ENCODE results near the gene NTRK3.

Gene NTRK3

DNA sequence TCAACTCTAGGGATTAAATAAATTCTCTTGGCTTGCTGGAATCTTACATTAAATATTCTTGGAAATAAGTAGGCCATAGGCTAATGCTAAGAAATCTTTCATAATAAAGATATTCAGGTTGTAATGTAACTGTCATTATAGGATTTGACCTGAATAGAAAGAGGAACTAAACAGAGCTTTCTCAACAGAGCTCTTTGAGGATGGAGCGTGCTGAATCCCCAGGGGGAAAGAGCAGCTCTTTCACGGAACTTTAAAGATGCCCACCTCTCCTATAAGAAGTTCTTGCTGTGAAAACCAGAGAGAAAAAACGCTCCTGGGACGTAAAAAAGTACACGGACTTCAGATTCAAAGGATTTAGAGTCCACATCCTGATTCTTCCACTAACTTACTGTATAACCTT lies 77.9 kb downstream of the NTRK3 start:
- DNase-seq, result no peak

DNA sequence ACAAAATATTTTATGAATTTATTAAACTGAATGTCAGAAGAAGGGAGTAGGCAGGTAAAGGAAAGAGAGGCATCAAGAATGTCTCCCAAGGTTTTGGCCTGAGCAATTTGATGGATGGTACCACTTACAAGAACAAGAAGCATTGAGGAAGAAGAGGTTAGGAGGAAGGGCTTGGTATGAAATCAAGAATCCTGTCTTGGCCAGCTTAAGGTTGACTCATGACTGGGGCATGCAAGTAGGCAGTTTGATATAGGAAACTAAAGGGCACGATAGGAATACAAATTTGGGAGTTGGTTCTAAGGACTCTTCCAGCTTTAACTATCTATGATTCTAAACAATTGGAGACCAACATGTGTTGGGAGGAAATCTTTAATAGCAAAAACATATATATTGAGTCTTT lies 79.1 kb downstream of the NTRK3 start:
- DNase-seq, result no peak

DNA sequence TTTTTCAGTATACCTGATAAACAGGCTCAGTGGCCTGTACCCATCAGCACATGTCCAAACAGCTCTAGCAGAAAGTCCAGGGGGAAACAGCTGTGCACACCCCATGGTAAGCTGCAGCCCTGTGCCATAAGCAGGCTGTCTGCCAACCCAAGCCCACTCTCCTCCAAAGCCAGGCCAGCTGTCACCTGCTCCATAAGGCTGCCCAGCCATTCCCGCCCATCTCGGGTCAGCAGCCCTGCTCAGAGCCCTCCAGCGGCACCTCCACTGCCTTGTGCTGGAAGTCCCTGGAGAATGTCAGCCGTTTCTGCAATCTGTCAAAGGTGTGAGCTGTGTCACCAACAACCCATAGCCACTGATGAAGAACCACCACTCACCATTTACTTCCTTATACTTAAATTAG lies 82.0 kb downstream of the NTRK3 start:
- DNase-seq, result no peak

DNA sequence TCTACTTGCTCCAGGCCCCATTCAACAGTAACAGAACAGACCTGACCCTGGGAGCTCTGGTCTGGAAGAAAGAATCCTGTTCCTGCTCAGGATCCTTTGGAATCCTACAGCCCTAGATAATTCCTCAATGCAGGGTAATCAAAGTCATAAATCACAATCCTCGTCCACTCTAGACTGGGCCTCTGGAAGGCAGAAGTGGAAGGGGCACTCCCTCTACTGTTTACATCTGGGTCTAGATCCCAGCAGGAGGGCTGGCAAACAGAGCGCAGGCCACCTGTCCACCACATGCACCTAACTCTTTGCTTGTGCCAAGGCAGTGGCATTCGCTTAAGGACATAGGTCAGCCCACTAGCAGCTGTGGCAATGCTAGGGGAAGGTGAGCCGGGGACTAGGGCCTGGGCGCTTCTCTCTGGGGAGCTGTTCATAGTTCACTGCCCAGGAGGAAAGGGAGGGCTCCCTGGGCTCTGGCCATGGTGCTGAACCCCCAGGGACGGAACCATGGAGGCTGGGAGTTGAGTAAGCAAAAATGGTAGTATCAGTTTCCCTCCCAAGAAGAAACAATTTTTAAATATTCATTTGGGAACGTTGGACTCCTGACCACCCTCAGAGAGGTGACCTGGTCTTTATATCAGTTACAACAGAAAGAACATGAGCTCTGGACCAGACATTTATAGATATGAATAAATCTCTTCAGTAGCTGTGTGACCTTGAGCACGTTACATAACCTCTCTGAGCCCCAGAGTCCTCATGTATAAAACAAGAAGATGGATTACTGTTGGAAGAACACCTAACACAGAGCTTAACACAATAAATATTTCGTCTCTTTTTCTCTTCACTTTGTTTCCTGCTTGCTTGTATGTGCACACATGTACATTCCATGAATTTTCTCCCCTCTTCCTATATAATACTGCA lies 90.2 kb downstream of the NTRK3 start:
- DNase-seq, result no peak

DNA sequence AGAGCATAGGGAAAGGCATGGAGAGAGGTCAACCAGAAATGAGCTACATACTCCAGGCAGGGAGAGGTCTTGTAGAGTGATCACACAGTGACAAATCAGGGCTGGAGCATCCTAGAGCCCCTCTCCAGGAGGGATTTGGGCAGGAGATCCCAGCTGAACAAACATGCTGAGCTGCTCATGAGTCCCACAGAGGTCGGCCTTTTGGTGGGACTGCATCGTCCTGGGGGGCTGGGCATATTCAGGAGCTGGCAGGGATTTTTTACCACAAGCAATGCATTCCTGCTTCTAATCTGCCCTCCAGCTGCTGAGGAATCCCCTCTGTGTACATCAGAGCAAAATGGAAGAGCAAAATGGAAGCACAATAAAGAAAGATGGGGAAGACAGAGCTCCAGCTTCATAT lies 94.9 kb downstream of the NTRK3 start:
- DNase-seq, result no peak

DNA sequence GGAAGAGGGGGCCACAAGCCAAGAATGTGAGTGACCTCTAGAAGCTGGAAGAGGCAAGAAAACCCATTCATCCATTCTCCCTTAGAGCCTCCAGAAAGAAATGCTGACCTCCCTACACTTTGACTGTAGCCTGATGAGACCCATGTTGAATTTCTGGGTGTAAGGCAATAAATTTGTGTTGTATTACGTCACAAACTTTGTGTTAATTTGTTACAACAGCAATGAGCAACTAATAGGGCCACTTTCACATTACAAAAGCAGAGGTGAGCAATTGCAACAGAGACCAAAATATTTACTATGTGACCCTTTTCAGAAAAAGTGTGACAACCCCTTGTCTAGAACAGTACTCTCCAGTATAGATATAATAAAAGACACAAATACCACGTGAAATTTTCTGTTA lies 101.2 kb downstream of the NTRK3 start:
- DNase-seq, result no peak

DNA sequence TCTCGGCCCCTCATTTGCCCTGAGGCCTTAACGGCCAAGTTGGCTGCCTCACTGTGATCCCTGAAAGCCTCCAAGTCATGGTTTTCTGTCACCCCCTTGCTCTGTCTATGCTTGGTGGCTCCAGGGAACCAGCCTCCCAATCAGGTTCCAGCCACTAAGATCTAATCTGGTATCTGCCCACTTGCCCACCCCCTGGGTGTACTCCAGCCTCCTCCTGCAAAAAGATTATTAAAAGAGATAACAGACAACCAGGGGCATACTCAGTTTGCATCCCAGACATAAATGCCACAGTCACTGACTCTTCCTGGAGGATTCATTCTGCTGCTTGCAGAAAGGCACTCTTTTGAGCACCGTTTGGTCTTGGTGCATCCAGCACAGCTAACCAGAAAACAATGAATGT lies 103.9 kb downstream of the NTRK3 start:
- no peak for DNase-seq

DNA sequence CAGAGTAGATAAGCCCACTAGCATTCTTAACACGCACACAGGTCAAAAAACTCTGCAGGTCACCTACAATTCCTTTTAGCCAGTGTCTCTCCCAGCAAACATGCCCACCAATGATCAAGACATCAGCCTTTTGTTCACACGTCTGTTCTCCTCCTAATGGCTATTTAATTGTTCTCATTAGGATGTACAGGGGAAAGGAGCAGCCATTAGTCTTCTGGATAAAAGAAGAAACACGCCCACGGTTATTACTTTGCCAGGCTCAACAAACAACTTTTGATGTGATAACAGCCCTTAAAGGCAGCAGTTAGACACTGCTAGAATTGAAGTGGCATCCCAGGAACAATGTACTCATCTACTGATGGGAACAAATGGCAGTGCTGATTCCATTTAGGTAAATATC lies 108.8 kb downstream of the NTRK3 start:
- DNase-seq, result no peak

DNA sequence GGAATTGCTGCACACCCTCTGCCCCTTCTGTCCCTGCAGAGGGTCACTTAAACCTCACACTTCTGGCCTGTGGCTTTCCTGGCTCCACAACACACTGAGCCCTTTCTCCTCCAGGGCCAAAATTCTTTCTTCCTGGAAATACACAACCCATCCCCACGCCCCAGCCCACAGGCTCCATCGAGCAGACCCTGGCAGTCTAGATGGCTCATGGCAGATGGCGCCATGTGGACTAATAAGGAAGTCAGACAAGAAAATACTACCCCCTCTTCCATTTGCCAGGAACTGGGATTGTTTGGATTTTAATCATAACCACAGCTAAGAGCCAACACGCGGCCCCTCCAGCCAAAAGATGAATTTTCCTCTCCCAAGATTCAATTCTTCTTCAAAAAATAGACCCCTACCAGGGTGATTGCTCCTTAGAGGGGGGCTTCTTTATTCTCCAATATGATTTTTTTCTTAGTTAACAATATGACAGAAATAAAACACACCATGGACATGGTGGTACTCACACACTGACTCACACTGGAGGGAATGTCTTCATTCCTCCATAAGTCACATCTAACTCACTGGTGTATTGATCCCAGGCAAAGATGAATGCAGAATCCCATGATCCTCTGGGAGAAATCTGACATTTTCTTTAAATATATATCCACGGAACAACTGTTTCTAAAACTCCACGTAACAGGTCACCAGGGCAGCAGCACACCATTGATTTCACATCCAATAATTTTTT lies 111.5 kb downstream of the NTRK3 start:
- DNase-seq, result no peak

DNA sequence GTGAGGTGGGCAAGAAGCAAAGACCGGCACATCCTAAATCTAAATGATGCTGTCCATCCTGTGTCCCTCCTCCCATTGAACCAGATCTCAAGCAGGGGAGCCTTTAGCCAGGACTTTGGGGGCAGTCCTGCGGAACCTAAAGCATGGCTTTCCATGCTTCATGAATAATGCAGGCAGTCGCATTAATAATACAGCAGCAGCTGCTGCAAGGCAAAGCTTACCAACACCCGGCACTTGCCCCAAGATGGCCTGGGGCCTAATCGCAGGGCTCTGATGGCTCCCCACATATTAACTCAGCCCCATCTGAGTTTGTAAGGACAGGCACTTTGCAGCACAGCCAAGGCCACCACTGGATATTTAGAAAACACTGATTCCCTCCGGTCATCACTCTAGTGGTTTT lies 114.4 kb downstream of the NTRK3 start:
- no peak for DNase-seq

DNA sequence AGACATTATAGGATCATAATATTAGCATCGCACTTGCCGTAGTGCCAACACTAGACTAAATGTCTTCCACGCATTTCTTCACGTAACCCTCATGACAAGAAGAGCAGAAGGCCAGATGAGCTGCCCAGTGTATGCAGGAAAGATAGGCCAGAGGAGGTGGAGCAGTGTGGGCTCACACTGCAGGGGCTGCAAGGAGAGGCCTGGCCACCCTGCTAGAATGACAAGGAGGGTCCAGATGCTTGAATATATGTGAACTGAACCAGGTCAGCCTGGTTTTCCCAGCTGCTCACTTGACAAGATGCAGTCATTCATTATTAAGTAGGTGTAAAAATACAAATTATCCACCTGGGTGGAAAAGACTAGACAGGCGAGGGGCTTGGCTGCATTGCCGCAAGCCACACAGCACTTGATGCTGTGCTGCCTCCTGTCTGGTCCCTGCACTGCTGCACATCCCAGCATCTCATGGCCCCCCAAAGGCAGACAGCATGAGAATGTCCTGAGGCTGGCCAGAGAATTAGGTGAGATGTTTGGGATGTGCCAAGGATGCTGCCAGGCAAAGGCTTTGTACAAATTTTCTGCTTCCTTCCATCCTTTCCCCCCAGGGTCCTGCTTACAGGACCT lies 115.2 kb downstream of the NTRK3 start:
- no peak for DNase-seq

DNA sequence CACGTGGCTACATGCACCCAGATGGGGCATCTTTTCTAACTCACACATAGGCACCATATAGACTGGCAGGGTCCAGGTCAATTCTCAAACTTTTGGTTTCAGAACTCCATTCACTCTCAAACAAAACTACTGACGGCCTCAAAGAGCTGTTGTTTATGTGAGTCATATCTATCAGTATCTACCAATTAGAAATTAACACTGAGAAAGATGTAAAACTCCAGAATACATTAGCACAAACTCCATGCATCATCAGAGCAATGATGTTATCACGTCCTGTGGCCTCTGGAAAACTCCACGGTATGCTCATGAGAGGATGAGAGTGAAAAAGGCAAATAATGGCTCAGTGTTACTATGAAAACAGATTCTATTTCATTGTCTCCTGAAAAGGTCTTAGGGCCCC lies 116.1 kb downstream of the NTRK3 start:
- DNase-seq, result no peak

DNA sequence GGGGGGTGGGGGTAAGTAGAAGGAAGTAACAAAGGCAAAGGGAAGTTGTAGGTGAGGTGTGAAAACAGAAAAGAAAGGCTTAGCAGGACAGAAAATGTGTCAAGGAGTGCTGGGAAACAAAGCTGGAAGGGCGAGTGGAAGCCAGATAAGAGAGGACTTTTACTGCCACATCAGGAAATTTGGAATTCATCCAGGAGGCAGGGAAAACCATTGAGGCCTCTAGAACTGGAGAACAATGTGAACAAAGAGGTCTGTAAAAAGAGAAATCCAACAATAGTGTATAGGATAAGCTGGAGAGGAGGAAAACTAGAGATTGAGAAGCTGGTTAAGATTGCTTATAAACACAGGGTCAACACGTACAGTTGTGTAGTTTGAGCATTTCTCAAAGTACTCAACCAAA lies 116.6 kb downstream of the NTRK3 start:
- no peak for DNase-seq

DNA sequence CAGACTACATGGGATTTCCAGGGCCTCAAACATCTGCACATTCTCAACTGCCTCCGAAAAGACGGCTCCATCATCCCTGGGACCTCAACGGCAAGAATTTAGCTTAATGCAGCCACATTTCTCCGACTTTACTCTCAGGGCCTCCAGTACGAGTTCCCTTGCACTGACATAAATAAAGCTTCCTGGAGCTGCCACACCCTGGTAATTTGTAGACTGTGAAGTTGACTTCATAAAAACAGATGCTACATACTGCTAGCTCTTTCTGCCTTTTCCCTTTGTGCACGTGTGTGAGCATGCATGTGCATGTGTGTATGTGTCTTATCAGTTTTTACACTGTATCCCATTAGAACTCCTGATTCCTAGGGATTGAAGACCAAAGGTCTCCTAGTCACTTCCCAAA lies 122.7 kb downstream of the NTRK3 start:
- DNase-seq, result no peak

DNA sequence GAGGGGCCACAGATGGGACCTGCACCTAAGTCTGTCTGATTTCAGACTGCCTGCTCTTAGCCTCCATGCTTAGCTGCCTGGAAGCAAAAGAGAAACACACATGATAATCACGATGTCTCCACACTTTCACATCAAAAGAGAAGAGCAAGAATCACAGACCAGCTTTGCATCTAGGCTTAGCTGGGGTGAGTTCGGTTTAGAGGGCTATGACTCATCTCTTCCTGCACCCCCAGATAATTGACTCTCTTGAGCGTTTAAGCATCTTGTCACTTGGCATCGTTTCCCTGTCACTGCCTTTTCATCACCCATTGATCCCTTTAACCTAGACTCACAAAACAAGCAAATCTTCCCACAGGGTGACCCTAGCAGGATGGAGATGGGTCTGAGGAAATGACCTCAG lies 124.0 kb downstream of the NTRK3 start:
- DNase-seq, result no peak

DNA sequence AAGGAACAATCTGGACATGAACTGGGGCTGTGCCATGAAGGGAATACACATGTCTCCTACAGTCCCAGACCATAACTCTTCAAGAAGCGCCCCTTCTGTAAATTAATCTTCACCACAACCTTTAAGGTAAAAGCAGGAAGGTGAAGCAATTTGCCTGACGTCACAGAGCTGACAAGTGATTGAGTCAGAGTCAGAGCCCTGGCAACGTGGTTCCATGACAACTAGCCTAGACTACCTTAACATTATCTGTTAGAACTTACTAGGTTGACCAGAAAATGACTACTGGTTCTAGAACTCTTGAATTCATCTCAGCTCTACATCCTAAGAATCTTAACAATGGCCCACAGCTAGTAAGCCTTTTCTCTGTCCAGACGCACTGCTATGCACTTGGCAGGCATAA lies 124.6 kb downstream of the NTRK3 start:
- DNase-seq, result no peak

DNA sequence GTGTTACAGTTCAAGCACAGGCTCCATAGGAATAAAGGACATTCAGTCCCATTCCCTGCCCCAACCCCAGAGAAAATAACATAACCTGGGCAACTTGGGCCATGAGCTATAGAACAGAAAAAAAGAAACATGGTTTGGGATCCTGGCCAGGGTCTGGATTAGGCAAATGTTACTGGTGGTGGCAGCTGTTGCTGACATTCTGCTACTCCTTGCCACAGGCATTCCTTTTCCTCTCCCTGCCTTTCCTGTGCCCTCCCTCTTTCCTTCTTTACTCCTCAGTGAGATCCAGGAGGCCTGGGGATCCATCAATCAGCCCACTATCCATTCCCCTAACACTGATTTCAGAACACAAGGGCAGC lies 129.1 kb downstream of the NTRK3 start:
- DNase-seq, result no peak

DNA sequence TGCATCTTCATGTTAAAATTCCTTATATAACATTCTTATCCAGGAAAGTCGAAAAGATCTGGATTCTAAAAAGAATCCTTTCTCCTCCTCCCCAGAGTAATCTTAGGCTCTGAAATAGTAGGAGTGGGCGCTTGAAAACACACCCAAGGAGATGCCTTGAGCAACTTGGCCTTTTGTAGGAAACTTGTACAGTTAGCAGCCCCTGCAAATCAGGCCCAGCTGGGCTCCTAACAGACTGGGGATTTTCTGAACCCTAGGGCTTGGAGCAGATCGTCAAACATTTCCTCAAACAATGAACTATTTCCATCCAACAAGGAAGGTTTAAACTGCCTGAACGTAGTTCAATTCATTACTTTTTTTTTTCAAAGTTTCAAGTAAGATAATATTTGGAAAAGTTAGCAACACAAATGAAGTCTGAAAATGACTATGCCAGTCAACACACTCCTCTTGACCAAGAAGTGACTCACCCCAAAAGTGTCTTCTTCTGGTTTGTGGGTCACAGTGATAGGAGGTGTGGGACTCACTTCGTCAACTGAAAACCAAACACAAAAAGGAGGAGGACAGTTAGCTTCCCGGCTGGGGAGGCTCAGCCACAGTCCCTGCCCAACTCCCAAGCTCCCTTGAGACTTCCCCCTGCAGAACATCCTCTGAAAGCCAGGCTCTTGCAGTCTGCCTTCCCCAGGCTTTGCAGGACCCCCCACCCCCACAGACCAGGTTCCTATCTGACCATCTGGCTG lies 129.7 kb downstream of the NTRK3 start:
- DNase-seq, result no peak

DNA sequence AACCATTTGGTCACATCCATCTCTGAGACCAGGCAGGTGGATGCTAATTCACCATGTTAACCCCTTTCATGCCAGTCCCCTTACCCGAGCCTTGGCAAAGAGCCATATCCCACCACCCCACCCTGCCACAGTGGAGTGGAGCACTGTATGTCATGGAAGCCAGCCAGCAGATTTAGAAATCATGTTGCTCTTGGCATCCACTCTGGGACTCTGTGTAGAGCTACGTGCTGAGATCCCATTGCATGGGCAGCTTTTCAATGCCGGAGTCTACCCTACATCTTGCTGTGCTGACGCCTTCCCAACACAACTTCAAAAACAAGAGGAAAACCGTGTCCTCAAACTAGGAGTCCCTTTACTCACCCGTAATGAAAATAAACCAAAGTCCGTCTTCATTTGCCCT lies 131.0 kb downstream of the NTRK3 start:
- no peak for DNase-seq

DNA sequence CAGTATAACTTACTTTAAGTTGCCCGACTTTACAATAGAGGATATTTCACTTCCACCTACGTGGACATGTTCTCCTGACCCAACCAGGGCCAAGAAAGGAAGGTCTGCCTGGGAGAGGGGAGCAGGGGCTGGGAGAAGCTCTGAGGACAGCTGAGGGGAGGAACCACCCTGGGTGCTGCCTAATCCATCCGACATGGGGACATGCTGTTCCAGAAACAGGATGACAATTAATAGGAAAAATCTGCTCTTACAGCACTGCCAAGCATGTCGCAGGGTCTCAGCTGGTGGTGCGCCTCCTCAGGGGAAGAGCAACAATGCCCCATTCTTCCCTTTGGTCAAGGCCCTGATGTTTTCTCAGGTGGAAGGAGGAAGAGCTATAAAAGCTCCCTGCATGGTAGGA lies 132.3 kb downstream of the NTRK3 start:
- DNase-seq, result no peak

DNA sequence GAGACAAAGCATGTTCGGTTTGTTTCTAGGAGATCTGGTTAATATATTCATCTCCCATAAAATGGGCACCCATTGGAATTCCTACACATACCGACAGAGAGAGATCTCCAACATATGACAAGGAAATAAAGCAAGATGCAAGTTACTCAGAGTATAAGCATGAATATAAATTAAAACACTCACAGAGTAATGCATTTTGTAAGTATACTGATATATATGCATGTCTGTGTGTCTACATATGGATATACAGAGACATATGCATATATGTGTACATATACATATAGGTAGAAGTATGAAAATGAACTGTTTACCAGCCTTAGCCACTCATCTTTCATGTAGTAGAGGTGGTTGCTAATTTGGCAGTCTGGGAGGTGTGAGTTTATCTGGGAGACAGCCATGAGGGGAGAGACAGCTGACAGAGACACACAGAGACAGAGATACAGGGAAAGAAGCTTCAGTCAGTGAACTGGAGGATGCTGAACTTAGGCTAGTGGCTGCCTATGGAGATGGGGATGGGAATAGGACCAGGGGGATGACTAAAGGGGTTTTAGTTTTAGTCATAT lies 134.5 kb downstream of the NTRK3 start:
- DNase-seq, result no peak

DNA sequence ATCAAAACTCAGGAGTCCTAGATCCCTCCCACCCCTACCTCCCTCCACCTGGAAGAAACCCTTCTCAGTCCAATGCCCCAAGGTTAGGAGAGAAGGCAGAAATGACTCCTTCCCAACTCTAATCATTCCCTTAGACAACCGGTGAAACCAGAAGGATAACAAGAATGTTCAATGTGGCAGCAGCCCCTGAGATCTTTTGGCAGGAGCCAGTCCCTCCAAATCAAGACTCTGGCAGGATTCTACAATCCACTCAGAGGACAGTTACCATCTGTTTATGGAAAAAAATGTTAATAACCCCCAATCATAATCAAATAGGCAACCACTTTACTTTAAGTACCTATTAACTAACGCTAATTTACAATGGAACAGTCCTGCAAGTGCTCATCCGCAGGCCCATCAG lies 136.5 kb downstream of the NTRK3 start:
- DNase-seq, result no peak

DNA sequence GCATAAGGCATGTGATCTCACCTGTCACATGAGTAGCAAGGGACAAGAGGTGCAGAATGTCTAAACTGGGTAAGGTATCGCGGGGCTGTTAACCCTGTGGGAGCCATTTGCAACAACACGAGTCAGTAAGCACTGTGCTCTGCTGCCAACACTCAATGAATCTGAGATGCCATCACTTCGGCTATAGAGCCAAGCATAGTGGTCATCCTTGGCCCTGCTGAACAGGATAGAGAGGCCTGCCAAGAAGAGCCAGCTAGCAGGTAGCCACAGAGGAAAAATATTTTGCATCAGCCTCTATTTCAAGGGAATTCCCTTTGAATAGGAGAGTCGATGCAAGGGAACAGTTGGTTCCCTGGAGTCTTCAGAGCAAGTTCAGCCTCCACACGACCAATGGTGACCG lies 137.8 kb downstream of the NTRK3 start:
- DNase-seq, result no peak

Data from GDM1 (cell line).